Measurements from ENCODE around the gene ZDHHC12. TPM values are rescaled to one million over a fixed set of nuclear protein-coding genes. Genes with fewer than 3 reads are reported as not detected.

The ZDHHC12 gene, protein sequence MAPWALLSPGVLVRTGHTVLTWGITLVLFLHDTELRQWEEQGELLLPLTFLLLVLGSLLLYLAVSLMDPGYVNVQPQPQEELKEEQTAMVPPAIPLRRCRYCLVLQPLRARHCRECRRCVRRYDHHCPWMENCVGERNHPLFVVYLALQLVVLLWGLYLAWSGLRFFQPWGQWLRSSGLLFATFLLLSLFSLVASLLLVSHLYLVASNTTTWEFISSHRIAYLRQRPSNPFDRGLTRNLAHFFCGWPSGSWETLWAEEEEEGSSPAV
- total RNA-seq, result 51.7 and 53.2 TPM in 2 replicates

DNA sequence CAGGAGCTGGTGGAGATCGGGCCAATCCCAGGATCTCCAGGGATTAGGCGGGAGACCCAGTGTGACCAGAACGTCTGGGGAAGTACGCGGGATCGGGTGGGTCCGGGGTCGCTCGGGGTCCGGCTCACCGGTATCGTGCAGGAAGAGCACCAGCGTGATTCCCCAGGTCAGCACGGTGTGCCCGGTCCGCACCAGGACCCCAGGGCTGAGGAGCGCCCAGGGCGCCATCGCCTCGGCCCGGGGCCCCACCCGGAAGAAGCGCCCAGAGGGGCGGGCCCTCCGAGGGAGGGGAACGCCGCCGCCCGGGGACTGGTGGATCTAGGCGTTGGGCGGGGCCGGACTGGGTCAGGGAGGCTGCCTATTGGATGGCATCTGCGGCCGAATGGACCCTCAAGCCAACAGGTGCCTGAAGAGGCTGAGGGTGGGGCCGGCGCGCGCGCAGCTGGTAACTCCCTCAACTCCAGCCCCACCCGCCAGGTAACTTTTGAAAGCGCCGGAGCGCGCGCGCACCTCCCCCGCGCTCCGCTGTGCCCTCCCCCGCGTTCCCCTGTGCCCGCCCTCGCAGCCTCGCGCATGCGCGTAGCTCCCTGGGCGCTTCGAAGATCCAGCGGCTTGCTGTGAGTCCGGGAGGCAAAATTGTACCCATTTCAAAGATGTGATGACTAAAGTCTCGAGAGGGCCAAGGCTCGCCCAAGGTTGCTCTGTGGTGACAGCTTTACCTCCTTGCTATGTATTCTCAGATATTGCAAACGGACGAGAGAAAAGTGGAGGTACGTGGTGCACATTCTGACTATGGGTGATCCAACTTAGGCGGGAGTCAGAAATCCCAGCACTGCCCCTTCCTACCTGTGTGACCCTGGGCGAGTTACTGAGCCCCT lies at the start of gene ZDHHC12:
TSS of gene ZDHHC12 (minus strand) at position 262 of the 878 bp plus-strand sequence. CDS start at position 228, 34 bp downstream.
- H3K36me3 Mint-ChIP-seq (ENCODE audit: low read depth), result peaks cover 24% of the 10 kb centered on the region
- no peaks in the 10 kb centered on the region for H3K9me3 Mint-ChIP-seq
- intact Hi-C loops (cut with micrococcal nuclease), result loop anchor here (1.0 to 10.0 kb wide), 3 partner anchors 47 to 169 kb away; partner anchors contain the start of genes SPTAN1, TBC1D13 and ZER1
- DNase-seq (ENCODE audit: low spot score), result peak; percentile 99
- peaks cover 35% of the 10 kb centered on the region for H3K4me1 Mint-ChIP-seq (ENCODE audit: low read depth)
- peak within 1 kb of the TSS; percentile 90 for H3K27ac Mint-ChIP-seq
- peak within 1 kb of the TSS; percentile 98 for H3K4me3 Mint-ChIP-seq (ENCODE audit: low read depth)
- H3K27me3 Mint-ChIP-seq (ENCODE audit: low read depth), result no peaks in the 10 kb centered on the region

DNA sequence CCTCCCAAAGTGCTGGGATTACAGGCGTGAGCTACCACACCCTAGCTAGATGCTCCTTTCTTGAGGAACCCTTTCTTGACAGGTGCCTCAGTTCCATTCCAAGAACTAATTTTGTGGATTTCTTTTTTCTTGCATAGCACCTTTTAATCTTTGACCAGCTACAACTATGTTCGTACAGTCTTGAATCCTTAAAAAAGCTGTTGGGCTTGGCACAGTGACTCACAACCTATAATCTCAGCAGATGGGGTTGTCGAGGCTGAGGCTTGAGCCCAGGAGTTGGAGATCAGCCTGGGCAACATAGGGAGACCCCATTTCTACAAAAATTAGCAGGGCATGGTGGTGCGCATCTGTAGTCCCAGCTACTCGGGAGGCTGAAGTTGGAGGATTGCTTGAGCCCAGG lies 49.1 kb upstream of the ZDHHC12 start:
- Mint-ChIP-seq H3K4me3 (ENCODE audit: low read depth) (peak overlapping the region; percentile 26), H3K27me3 (ENCODE audit: low read depth) (no peaks in the 10 kb centered on the region), H3K27ac (peak overlapping the region; percentile 12), H3K36me3 (ENCODE audit: low read depth) (no peaks in the 10 kb centered on the region), H3K4me1 (ENCODE audit: low read depth) (peaks cover 13% of the 10 kb centered on the region), H3K9me3 (peaks cover 4% of the 10 kb centered on the region)
- DNase-seq (ENCODE audit: low spot score), result no peak
- intact Hi-C loops (cut with micrococcal nuclease), result loop anchor here (5.0 kb wide), 1 partner anchor 54 kb away; the partner anchor contains the start of gene SPOUT1

DNA sequence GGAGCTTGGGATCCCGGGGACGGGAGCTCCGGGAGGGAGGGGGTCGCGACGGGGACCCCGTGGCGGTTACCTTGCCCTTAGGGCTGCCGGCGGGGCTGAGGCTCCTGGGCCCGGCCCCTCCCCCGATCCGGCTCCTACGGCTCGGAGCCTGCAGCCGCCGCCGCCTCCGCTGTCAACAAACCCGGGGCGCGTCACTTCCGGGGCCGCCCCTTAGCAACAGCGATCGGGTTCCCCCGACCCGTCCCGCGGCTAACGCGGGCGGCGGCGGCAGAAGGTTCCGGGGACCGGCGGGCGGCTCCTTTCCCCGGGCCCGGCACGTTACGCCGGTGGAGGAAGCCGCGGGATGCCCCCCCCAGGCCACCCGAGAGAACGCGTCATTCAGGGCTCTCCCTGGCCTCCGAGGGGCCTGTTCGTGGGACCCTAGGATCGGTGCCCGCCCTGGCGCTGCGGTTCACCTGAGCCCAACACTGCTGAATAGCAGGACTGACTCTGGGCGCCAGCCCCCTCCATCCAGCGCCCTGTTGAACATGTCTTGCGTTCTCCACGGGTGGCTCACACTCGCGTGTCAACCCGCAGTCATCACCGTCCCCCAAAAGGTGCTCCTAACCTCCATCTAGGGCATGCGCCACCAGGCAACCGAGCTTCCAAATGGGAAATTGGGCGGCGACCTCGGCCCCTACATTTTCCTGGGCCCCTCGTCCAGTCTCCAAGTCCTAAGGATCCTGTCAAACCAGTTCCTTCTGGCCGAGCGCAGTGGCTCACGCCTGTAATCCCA lies 48.0 kb upstream of the ZDHHC12 start, which contains the start of gene ZER1:
TSS of gene ZER1 (minus strand) at position 183 of the 775 bp plus-strand sequence. CDS start 16,362 bp downstream, outside the sequence.
- intact Hi-C loops (cut with micrococcal nuclease), result loop anchor here (1.0 to 5.0 kb wide), 3 partner anchors 15 to 55 kb away; partner anchors contain the start of genes SPOUT1, TBC1D13 and ZDHHC12
- Mint-ChIP-seq H3K4me1 (ENCODE audit: low read depth) (peaks cover 13% of the 10 kb centered on the region), H3K27ac (peak within 1 kb of the TSS; percentile 92), H3K9me3 (peaks cover 4% of the 10 kb centered on the region), H3K27me3 (ENCODE audit: low read depth) (no peaks in the 10 kb centered on the region), H3K4me3 (ENCODE audit: low read depth) (peak within 1 kb of the TSS; percentile 97), H3K36me3 (ENCODE audit: low read depth) (no peaks in the 10 kb centered on the region)
- DNase-seq (ENCODE audit: low spot score), result peak; percentile 89

DNA sequence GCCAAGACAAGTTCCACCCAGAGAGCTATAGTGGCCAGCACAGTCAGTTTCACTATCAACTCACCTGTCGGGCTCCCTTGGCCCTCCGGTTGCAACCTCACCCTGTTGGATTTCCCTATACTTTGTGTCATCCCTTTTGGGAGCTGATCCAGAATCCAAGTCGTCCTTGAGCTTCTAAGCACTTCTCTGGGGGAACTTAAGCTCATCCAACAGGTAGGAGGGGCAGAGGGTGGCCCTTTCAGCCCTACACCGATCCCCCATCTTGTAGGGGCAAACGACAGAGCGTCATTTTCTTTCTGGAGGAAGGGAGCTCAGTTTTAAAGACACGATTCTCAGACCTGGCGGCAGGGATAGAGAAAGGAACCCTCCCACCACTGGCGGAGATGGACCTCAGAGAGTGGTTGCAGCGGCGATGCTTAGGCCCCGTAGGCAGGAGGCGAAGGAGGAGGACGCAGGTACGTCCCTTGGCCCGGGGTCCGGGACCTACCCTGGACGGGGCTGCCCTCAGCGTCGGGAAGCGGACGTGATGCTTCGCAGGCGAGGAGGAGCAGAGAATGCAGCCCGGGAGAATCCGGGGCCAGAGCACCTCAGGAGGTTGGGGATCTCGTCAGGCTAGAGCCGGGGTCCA lies 47.3 kb upstream of the ZDHHC12 start:
- Mint-ChIP-seq H3K27me3 (ENCODE audit: low read depth) (no peaks in the 10 kb centered on the region), H3K4me3 (ENCODE audit: low read depth) (peak overlapping the region; percentile 97), H3K36me3 (ENCODE audit: low read depth) (no peaks in the 10 kb centered on the region), H3K9me3 (peaks cover 4% of the 10 kb centered on the region), H3K27ac (peak overlapping the region; percentile 92), H3K4me1 (ENCODE audit: low read depth) (peaks cover 13% of the 10 kb centered on the region)
- intact Hi-C loops (cut with micrococcal nuclease), result loop anchor here (1.0 to 5.0 kb wide), 3 partner anchors 16 to 56 kb away; partner anchors contain the start of genes SPOUT1, TBC1D13 and ZDHHC12
- DNase-seq (ENCODE audit: low spot score), result no peak

DNA sequence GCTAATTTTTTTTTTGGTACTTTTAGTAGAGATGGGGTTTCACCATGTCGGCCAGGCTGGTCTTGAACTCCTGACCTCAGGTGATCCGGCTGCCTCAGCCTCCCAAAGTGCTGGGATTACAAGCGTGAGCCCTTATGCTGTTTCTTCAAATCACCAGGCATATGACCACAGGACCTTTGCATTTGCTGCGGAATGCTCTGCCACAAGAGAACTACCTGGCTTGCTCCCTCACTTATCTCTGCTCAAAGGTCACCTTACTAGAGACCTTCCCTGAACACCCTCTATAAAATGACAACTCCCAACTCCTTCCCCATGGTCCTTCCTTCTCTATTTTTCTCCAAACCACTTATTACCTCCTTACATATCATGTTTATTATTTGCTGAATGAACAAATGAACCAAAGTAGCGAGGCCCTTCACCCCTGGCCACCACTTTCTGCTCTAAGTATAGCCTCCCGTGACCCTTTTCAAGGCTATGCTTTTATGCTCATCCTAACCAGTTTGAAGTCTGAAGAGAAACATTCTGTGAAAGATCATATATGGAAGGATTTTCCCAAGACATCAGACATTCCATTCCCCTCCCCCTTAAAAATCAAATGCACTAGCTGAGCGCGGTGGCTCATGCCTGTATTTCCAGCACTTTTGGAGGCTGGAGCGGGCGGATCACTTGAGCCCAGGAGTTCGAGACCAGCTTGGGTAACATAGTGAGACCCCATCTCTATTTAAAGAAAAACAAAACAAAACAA lies 46.5 kb upstream of the ZDHHC12 start:
- intact Hi-C loops (cut with micrococcal nuclease), result loop anchor here (1.0 to 5.0 kb wide), 3 partner anchors 17 to 57 kb away; partner anchors contain the start of genes SPOUT1, TBC1D13 and ZDHHC12
- H3K27me3 Mint-ChIP-seq (ENCODE audit: low read depth), result no peaks in the 10 kb centered on the region
- H3K4me3 Mint-ChIP-seq (ENCODE audit: low read depth), result peak overlapping the region; percentile 97
- H3K4me1 Mint-ChIP-seq (ENCODE audit: low read depth), result peaks cover 13% of the 10 kb centered on the region
- peak overlapping the region; percentile 92 for H3K27ac Mint-ChIP-seq
- no peak for DNase-seq (ENCODE audit: low spot score)
- H3K36me3 Mint-ChIP-seq (ENCODE audit: low read depth), result no peaks in the 10 kb centered on the region
- H3K9me3 Mint-ChIP-seq, result peaks cover 4% of the 10 kb centered on the region

DNA sequence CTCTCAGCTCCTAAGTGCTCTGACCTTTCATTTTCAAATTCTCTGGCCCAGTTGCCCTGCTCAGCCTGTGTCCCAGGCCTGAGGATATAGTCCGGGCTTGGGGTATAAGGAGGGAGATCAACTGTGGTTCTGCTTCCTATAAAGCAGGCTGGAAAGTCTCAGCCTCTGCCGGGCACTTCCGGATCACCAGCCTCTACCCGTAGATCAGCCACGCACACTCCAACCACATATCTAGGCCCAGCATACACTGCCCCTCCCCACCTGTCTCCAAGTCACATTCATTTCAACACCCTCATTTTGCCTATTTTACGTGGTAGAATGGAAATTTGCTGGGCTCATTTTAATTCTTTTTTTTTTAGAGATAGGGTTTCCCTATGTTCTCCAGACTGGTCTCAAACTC lies 44.7 kb upstream of the ZDHHC12 start:
- Mint-ChIP-seq H3K27ac (no peak overlapping the region), H3K4me3 (ENCODE audit: low read depth) (no peak overlapping the region), H3K4me1 (ENCODE audit: low read depth) (peaks cover 13% of the 10 kb centered on the region), H3K36me3 (ENCODE audit: low read depth) (no peaks in the 10 kb centered on the region), H3K27me3 (ENCODE audit: low read depth) (no peaks in the 10 kb centered on the region), H3K9me3 (no peaks in the 10 kb centered on the region)
- intact Hi-C loops (cut with micrococcal nuclease), result no loop called here
- DNase-seq (ENCODE audit: low spot score), result no peak

DNA sequence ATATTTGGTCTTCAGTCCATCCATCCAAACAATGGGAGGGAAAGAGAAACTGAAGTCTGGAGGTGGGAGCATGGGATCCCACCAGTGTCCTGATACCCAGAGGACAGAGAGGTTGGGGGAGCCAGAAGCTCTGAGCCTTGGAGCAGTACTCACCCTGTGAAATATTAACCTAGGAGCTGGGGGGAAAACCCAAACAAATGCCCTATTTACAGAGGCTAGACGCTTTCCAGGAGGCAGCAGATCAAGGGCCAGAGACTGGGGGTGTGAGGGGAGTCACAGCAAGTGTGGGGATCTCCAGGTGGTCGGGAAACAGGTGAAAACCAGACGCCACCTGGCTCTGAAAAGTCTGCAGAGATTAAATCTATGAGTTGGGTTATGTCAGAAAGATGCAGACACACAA lies 41.6 kb upstream of the ZDHHC12 start:
- intact Hi-C loops (cut with micrococcal nuclease), result no loop called here
- no peak for DNase-seq (ENCODE audit: low spot score)
- H3K27me3 Mint-ChIP-seq (ENCODE audit: low read depth), result no peaks in the 10 kb centered on the region
- H3K4me1 Mint-ChIP-seq (ENCODE audit: low read depth), result peaks cover 7% of the 10 kb centered on the region
- no peak overlapping the region for H3K4me3 Mint-ChIP-seq (ENCODE audit: low read depth)
- no peak overlapping the region for H3K27ac Mint-ChIP-seq
- H3K36me3 Mint-ChIP-seq (ENCODE audit: low read depth), result no peaks in the 10 kb centered on the region
- no peaks in the 10 kb centered on the region for H3K9me3 Mint-ChIP-seq

DNA sequence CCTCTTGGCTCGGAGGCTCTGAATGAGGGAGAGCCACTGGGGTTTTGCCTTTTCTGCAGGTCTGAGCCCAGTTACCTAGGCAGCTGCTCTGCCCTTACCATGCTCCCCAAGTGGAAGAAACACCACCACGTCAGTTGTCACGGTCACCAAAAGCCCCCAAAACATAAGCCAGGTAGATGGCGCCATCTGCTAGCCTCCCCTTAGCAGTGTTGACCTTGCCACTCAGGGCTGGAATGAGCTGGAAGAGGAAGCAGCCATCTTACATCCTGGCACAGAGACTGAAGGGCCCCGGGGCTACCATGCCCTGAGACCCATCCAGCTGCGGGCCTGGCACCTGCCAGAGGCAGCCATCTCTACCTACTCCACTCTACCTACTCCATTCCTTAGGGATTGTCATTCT lies 40.4 kb upstream of the ZDHHC12 start:
- Mint-ChIP-seq H3K4me1 (ENCODE audit: low read depth) (peaks cover 2% of the 10 kb centered on the region), H3K9me3 (no peaks in the 10 kb centered on the region), H3K27me3 (ENCODE audit: low read depth) (no peaks in the 10 kb centered on the region), H3K4me3 (ENCODE audit: low read depth) (no peak overlapping the region), H3K36me3 (ENCODE audit: low read depth) (no peaks in the 10 kb centered on the region), H3K27ac (no peak overlapping the region)
- DNase-seq (ENCODE audit: low spot score), result no peak
- intact Hi-C loops (cut with micrococcal nuclease), result no loop called here

DNA sequence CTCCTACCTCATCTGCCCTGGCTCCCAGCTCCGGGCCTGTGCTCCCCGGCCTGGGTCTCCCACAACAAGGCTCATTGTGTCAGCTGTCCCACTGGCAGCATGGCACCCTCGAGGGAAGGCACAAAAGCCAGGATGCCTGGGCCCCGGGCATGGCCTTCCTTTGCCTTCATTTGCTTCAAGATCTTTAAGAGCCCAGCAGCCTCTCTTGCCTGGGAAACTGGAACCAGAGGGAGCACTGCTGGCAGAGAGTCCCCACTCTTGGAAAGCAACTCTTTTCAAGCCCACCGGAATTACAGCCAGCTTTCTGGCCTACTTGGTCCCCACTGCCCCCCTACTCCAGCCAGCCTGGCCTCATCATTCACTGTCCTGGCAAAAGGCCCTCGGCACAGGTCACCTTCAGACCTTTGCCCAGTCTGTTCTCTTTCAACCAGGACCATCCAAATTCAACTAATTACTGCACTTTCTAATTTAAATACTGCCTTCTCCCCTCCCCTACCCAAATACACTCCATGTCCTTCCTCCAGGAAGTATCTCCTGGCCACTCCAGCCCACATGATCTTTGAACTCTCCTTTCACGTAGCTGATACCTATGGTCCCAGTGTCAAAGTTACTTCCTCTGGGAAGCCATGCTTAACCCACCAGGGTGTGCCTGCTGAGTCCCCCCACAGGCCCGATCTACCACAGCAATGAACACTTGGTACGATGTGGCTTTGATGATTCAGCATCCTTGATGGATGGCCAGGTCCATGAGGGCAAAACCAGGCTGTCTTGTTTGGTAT lies 38.9 kb upstream of the ZDHHC12 start:
- Mint-ChIP-seq H3K4me3 (ENCODE audit: low read depth) (no peak overlapping the region), H3K4me1 (ENCODE audit: low read depth) (no peaks in the 10 kb centered on the region)

DNA sequence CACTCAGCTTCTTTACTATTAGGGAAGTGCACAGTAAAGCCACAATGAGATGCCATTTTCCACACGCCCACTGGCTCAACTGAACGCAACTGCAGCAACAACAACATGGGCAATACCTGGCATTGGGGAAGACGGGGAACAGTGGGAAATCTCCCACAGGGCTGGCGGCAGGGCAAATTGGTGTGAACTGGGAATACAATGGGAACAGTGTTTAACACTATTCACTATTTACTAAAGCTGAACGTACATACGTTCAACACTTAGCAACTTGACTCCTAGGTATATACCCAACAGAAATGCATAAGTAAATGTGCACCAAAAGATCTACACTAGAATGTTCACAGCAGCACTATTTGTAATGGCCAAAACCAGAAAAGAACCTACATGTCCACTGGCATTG lies 33.7 kb upstream of the ZDHHC12 start:
- no peaks in the 10 kb centered on the region for H3K36me3 Mint-ChIP-seq (ENCODE audit: low read depth)
- H3K27me3 Mint-ChIP-seq (ENCODE audit: low read depth), result no peaks in the 10 kb centered on the region
- H3K4me3 Mint-ChIP-seq (ENCODE audit: low read depth), result no peak overlapping the region
- H3K9me3 Mint-ChIP-seq, result no peaks in the 10 kb centered on the region
- no peak overlapping the region for H3K27ac Mint-ChIP-seq
- intact Hi-C loops (cut with micrococcal nuclease), result no loop called here
- DNase-seq (ENCODE audit: low spot score), result no peak
- H3K4me1 Mint-ChIP-seq (ENCODE audit: low read depth), result no peaks in the 10 kb centered on the region

More for the DNA sequence above, 38.9 kb upstream of the ZDHHC12 start:
- Mint-ChIP-seq H3K36me3 (ENCODE audit: low read depth) (no peaks in the 10 kb centered on the region), H3K27ac (no peak overlapping the region), H3K27me3 (ENCODE audit: low read depth) (no peaks in the 10 kb centered on the region), H3K9me3 (no peaks in the 10 kb centered on the region)
- intact Hi-C loops (cut with micrococcal nuclease), result no loop called here
- DNase-seq (ENCODE audit: low spot score), result no peak

DNA sequence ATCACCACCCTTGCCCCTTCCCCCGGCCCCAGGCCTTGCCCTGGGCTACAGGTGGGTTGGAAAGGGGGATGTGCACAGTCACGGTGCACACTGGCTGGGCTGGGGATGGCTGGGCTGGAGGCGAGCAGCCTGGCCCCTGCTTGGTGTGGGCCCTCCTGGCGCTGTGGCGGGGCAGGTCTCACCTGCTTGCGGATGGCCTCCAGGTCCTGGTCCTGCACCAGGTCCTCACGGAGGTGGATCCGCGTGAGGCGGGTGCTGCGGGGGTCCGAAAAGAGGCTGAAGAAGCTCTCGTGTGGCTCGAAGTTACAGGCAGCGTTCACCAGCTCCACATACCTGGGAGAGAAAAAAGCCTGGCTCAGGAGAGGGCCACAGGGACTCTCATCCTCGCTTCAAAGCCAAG lies 29.7 kb upstream of the ZDHHC12 start:
- intact Hi-C loops (cut with micrococcal nuclease), result no loop called here
- Mint-ChIP-seq H3K27me3 (ENCODE audit: low read depth) (no peaks in the 10 kb centered on the region), H3K9me3 (no peaks in the 10 kb centered on the region), H3K4me1 (ENCODE audit: low read depth) (no peaks in the 10 kb centered on the region), H3K36me3 (ENCODE audit: low read depth) (peaks cover 4% of the 10 kb centered on the region), H3K4me3 (ENCODE audit: low read depth) (no peak overlapping the region), H3K27ac (no peak overlapping the region)
- no peak for DNase-seq (ENCODE audit: low spot score)

Measured in activated T-helper 2 cell treated with anti-CD3 and anti-CD28 coated beads, Interferon-gamma antibody, Interleukin-2, Interleukin-4, amounts not matched to agents 10 μg/mL and 5 μg/mL and 100 μg/mL, durations not matched to agents 14 hours and 24 hours and 36 hours (primary cell).